A673 (cell line): ENCODE data around the gene PLCG2. TPM values are rescaled to one million over a fixed set of nuclear protein-coding genes. Genes with fewer than 3 reads are reported as not detected.

Experiments used
- BruUV-seq: library from RNA; stranded (reverse); fragments of 400-500 nt; replicated peaks from 2 replicates; lab custom pipeline; 2021; lab: Mats Ljungman, UMichigan
- CTCF ChIA-PET: fragments of 300-600 bp; sonication (Branson Sonifier 250); formaldehyde crosslinking; loops from one replicate; lab custom pipeline; 2022; ENCODE audit warnings: antibody characterized with exemption; lab: Charles Lee
- POLR2A ChIA-PET: fragments of 300-600 bp; sonication (Branson Sonifier 250); formaldehyde crosslinking; loops from one replicate; lab custom pipeline; 2022; ENCODE audit warnings: antibody characterized with exemption; ENCODE audit not compliant: low non-redundant PET; lab: Charles Lee
- DNase-seq: peaks from one replicate; pipeline ENCODE4 v3.0.0-alpha.2; 2015; ENCODE audit warnings: low spot score
- H3K27ac ChIP-seq: fragments of 200-600 bp; sonication (generic); 2 replicates; pipeline ENCODE4 v1.5.1; 2016; ENCODE audit warnings: mixed run types, low read depth, mild to moderate bottlenecking, mixed read lengths, antibody characterized with exemption, low read length; ENCODE audit not compliant: poor library complexity, severe bottlenecking
- H3K27me3 ChIP-seq: fragments of 200-600 bp; sonication (generic); replicated peaks from 2 replicates; pipeline ENCODE4 v1.6.1; 2017; ENCODE audit warnings: mixed run types, low read depth, mild to moderate bottlenecking, mixed read lengths, antibody characterized with exemption, low read length; ENCODE audit not compliant: insufficient read depth, poor library complexity
- H3K36me3 ChIP-seq: fragments of 200-600 bp; sonication (generic); 2 replicates; pipeline ENCODE4 v1.6.1; 2016; ENCODE audit warnings: mixed run types, mild to moderate bottlenecking, mixed read lengths, antibody characterized with exemption, low read length; ENCODE audit not compliant: insufficient read depth, poor library complexity, severe bottlenecking
- H3K4me1 ChIP-seq: fragments of 200-600 bp; sonication (generic); 2 replicates; pipeline ENCODE4 v1.6.1; 2017; ENCODE audit warnings: mixed run types, mild to moderate bottlenecking, mixed read lengths, antibody characterized with exemption, low read length; ENCODE audit not compliant: insufficient read depth, poor library complexity, severe bottlenecking
- H3K4me3 ChIP-seq: fragments of 200-600 bp; sonication (generic); 2 replicates; pipeline ENCODE4 v1.5.1; 2016; ENCODE audit warnings: low read depth, mixed run types, mild to moderate bottlenecking, mixed read lengths, low read length; ENCODE audit not compliant: poor library complexity, severe bottlenecking
- H3K9me3 ChIP-seq: fragments of 200-600 bp; sonication (generic); 2 replicates; pipeline ENCODE4 v1.6.1; 2016; ENCODE audit warnings: mixed run types, low read depth, mild to moderate bottlenecking, mixed read lengths, antibody characterized with exemption, low read length; ENCODE audit not compliant: poor library complexity, severe bottlenecking
- CTCF ChIP-seq: fragments of 300-800, 200-600 bp; sonication (generic); conservative IDR thresholded peaks from 2 replicates; pipeline ENCODE4 v1.5.1; 2017; ENCODE audit warnings: low read depth, mild to moderate bottlenecking, antibody characterized with exemption, low read length, moderate library complexity, mixed read lengths
- EZH2 ChIP-seq: fragments of 200-600 bp; sonication (generic); IDR thresholded peaks from 2 replicates; pipeline ENCODE4 v1.6.1; 2017; ENCODE audit warnings: borderline replicate concordance, low read depth, mild to moderate bottlenecking, mixed read lengths, antibody characterized with exemption, low read length; ENCODE audit not compliant: poor library complexity, severe bottlenecking
- intact Hi-C: fragments of 100-400 bp; cut with micrococcal nuclease; formaldehyde crosslinking; loops from one replicate; pipeline ENCODE4 v1.10.0; 2022; ENCODE audit not compliant: unreplicated experiment
- total RNA-seq: library from RNA; stranded (reverse); gene quantifications from 2 replicates; pipeline ENCODE4 v1.2.3, GENCODE V29; 2021

The PLCG2 gene
- total RNA-seq, 1 experiment from 2014 or later: 9.6 TPM

DNA sequence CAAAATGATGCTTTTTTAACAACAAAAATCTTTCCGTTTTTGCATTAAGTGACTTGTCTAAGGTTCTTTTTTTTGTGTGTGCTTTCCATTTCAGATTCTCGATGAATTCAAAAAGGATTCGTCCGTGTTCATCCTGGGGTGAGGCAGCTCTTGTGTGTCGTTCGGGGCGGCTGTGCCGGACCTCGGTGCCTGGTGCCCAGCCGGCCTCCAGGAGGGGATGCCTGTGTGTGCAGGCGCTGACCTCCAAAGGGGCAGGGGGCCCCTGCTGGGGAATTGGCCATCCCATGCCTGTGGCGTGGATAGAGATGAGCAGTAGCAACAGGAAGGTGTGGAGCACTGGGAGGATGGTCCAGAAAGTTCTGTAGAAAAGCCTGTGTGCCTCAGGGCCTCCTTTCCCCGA, 101.7 kb downstream of the PLCG2 start:
- H3K27ac ChIP-seq: no peak overlapping the region
- intact Hi-C loops: no loop called here
- no peaks in the 10 kb centered on the region for H3K36me3 ChIP-seq
- no TSS peak for BruUV-seq
- POLR2A ChIA-PET: no interaction called here
- no peak for DNase-seq
- no peaks in the 10 kb centered on the region for H3K27me3 ChIP-seq
- no peaks in the 10 kb centered on the region for H3K9me3 ChIP-seq
- CTCF ChIA-PET: interaction anchor here (1.3 kb wide), 1 partner anchor 9 kb away, joined by 3 read pairs; no protein-coding TSS in a partner anchor
- no peaks in the 10 kb centered on the region for H3K4me1 ChIP-seq
- no peak overlapping the region for H3K4me3 ChIP-seq
- no peak for TF ChIP-seq CTCF
- no peak for TF ChIP-seq EZH2

GRCh38 chr16:81881228-81881627, 102.1 kb downstream of the PLCG2 start:
- ChIA-PET CTCF (interaction anchor here (0.6 kb wide), 1 partner anchor 417 kb away, joined by 3 read pairs; no protein-coding TSS in a partner anchor), POLR2A (interaction anchor here (0.6 kb wide), 1 partner anchor 153 kb away, joined by 7 read pairs; no protein-coding TSS in a partner anchor)
- no peak for TF ChIP-seq CTCF
- no peak for TF ChIP-seq EZH2
- H3K4me3 ChIP-seq: no peak overlapping the region
- DNase-seq: no peak
- H3K4me1 ChIP-seq: no peaks in the 10 kb centered on the region
- H3K36me3 ChIP-seq: no peaks in the 10 kb centered on the region
- no TSS peak for BruUV-seq
- no peak overlapping the region for H3K27ac ChIP-seq
- no peaks in the 10 kb centered on the region for H3K9me3 ChIP-seq
- intact Hi-C loops: no loop called here
- H3K27me3 ChIP-seq: no peaks in the 10 kb centered on the region

GRCh38 chr16:81882559-81882958, 103.5 kb downstream of the PLCG2 start:
- TF ChIP-seq EZH2 (no peak), CTCF (no peak)
- Histone ChIP-seq H3K4me3 (no peak overlapping the region), H3K4me1 (no peaks in the 10 kb centered on the region), H3K27me3 (no peaks in the 10 kb centered on the region), H3K27ac (no peak overlapping the region), H3K36me3 (no peaks in the 10 kb centered on the region), H3K9me3 (no peaks in the 10 kb centered on the region)
- no TSS peak for BruUV-seq
- DNase-seq: no peak
- intact Hi-C loops: no loop called here
- POLR2A ChIA-PET: no interaction called here
- CTCF ChIA-PET: no interaction called here
